Fibroblast of lung (primary cell): ENCODE results near the gene HDHD5. TPM values are rescaled to one million over a fixed set of nuclear protein-coding genes. Genes with fewer than 3 reads are reported as not detected.

ENCODE experiments used
- DNase-seq, 2 donors: peaks; one replicate each; pipeline versions ENCODE4 v3.0.0 to v3.0.0-alpha.2; 2010; ENCODE audit warnings: low read depth in 2 of 2
- H2AFZ ChIP-seq: 2 replicates; pipeline ENCODE4 v1.5.1; 2012; ENCODE audit warnings: low read length, control low read depth, inconsistent platforms
- H3K27ac ChIP-seq: 2 replicates; pipeline ENCODE4 v1.5.1; 2011; ENCODE audit warnings: low read length, control low read depth; ENCODE audit not compliant: insufficient read depth
- H3K27me3 ChIP-seq: 2 replicates; pipeline ENCODE4 v1.5.1; 2011; ENCODE audit warnings: mild to moderate bottlenecking, low read length; ENCODE audit not compliant: control insufficient read depth, insufficient read depth
- H3K36me3 ChIP-seq: 2 replicates; pipeline ENCODE4 v1.5.1; 2011; ENCODE audit warnings: low read length; ENCODE audit not compliant: control insufficient read depth, insufficient read depth
- H3K4me1 ChIP-seq: 2 replicates; pipeline ENCODE4 v1.5.1; 2011; ENCODE audit warnings: low read length; ENCODE audit not compliant: control insufficient read depth, insufficient read depth; ENCODE audit errors: extremely low read depth
- H3K4me2 ChIP-seq: 2 replicates; pipeline ENCODE4 v1.5.1; 2011; ENCODE audit warnings: low read length, control low read depth; ENCODE audit not compliant: insufficient read depth; ENCODE audit errors: extremely low read depth
- H3K4me3 ChIP-seq, 4 experiments: fragments of 200-600 bp in 1 of 4; sonication (generic) in 1 of 4; replicated peaks in 1 of 4; 2 replicates each; pipeline ENCODE4 v1.5.1; 2011 to 2016; ENCODE audit warnings: low read length in 4 of 4, low read depth in 3 of 4, mild to moderate bottlenecking in 3 of 4, control low read depth in 2 of 4, inconsistent platforms in 1 of 4, mixed read lengths in 1 of 4; ENCODE audit not compliant: insufficient read depth in 1 of 4; ENCODE audit errors: control extremely low read depth in 1 of 4
- H3K79me2 ChIP-seq: 2 replicates; pipeline ENCODE4 v1.5.1; 2012; ENCODE audit warnings: mild to moderate bottlenecking, low read length, inconsistent platforms; ENCODE audit not compliant: control insufficient read depth, insufficient read depth
- H3K9ac ChIP-seq: 2 replicates; pipeline ENCODE4 v1.5.1; 2011; ENCODE audit warnings: mild to moderate bottlenecking, low read length, control low read depth; ENCODE audit not compliant: insufficient read depth
- H3K9me3 ChIP-seq: 2 replicates; pipeline ENCODE4 v1.5.1; 2012; ENCODE audit warnings: low read depth, low read length; ENCODE audit not compliant: control insufficient read depth, insufficient read depth
- H4K20me1 ChIP-seq: 2 replicates; pipeline ENCODE4 v1.5.1; 2011; ENCODE audit warnings: low read length; ENCODE audit not compliant: control insufficient read depth, insufficient read depth; ENCODE audit errors: extremely low read depth
- CTCF ChIP-seq, 2 donors: IDR thresholded peaks in 1 of 2; conservative IDR thresholded peaks in 1 of 2; 1 replicate in 1 of 2; 2 replicates in 1 of 2; pipeline ENCODE4 v1.5.1; 2011 to 2012; ENCODE audit warnings: low read length in 2 of 2, control low read depth in 1 of 2, inconsistent platforms in 1 of 2, low read depth in 1 of 2, mild to moderate bottlenecking in 1 of 2
- EZH2 ChIP-seq: IDR thresholded peaks from 2 replicates; pipeline ENCODE4 v1.5.1; 2012; ENCODE audit warnings: low read length, control low read depth, mild to moderate bottlenecking; ENCODE audit errors: missing control alignments
- polyA plus RNA-seq, 2 donors: library from polyadenylated mRNA; depleted of rRNA in 1 of 2; stranded (reverse) in 1 of 2; unstranded in 1 of 2; fragments of >200 nt; gene quantifications; 2 replicates each; pipeline ENCODE4 v1.2.1, GENCODE V29; 2011 to 2012; ENCODE audit warnings: missing spikeins in 1 of 2
- total RNA-seq: library from RNA; depleted of rRNA; stranded (reverse); fragments of >200 nt; gene quantifications from 2 replicates; pipeline ENCODE4 v1.2.1, GENCODE V29; 2014

The HDHD5 gene
- total and polyA plus RNA-seq, 2 donors (not counting 1 experiment from before 2014, with no cell fraction given) = 16.2 to 20.9 TPM

GRCh38 chr22:17108256-17109112, 50.6 kb downstream of the HDHD5 start:
- Histone ChIP-seq H3K9me3 (no peaks in the 10 kb centered on the region), H3K36me3 (peaks cover 11% of the 10 kb centered on the region), H3K79me2 (no peaks in the 10 kb centered on the region), H3K27ac (no peak overlapping the region), H2AFZ (no peak overlapping the region), H3K27me3 (no peaks in the 10 kb centered on the region), H4K20me1 (no peaks in the 10 kb centered on the region), H3K4me3 (no peak overlapping the region), H3K9ac (no peak overlapping the region), H3K4me1 (no peaks in the 10 kb centered on the region), H3K4me2 (no peak overlapping the region)
- no peak for DNase-seq
- no peak for TF ChIP-seq EZH2

- Histone ChIP-seq H3K4me3 (no peak overlapping the region), H2AFZ (no peak overlapping the region), H3K27me3 (no peaks in the 10 kb centered on the region), H3K36me3 (peaks cover 11% of the 10 kb centered on the region), H3K9ac (no peak overlapping the region), H3K4me2 (no peak overlapping the region), H3K27ac (no peak overlapping the region), H3K4me1 (no peaks in the 10 kb centered on the region), H3K9me3 (no peaks in the 10 kb centered on the region), H3K79me2 (no peaks in the 10 kb centered on the region), H4K20me1 (no peaks in the 10 kb centered on the region)
- TF ChIP-seq EZH2 = no peak
- TF ChIP-seq CTCF (conservative IDR thresholded peaks at IDR 0.05 in 1 of 2, IDR thresholded peaks at IDR 0.05 in 1 of 2; ENCODE audit: low read depth in 1 of 2, low read length in 2 of 2) = no peak
- DNase-seq = no peak
These were observed 51.6 kb downstream of the HDHD5 start for GRCh38 chr22:17107547-17107810.

GRCh38 chr22:17106785-17107546, 52.1 kb downstream of the HDHD5 start:
- H3K36me3 ChIP-seq = peaks cover 14% of the 10 kb centered on the region
- H3K27me3 ChIP-seq = no peaks in the 10 kb centered on the region
- H4K20me1 ChIP-seq = no peaks in the 10 kb centered on the region
- no peak overlapping the region for H3K9ac ChIP-seq
- DNase-seq = no peak
- no peaks in the 10 kb centered on the region for H3K9me3 ChIP-seq
- H3K4me3 ChIP-seq = no peak overlapping the region
- H3K27ac ChIP-seq = no peak overlapping the region
- no peaks in the 10 kb centered on the region for H3K4me1 ChIP-seq
- H3K79me2 ChIP-seq = no peaks in the 10 kb centered on the region
- TF ChIP-seq EZH2 (no peak), CTCF (conservative IDR thresholded peaks at IDR 0.05 in 1 of 2, IDR thresholded peaks at IDR 0.05 in 1 of 2; ENCODE audit: low read depth in 1 of 2, low read length in 2 of 2) (no peak)
- no peak overlapping the region for H2AFZ ChIP-seq
- H3K4me2 ChIP-seq = no peak overlapping the region
